Measurements from ENCODE around the gene DNAJB12. TPM values are rescaled to one million over a fixed set of nuclear protein-coding genes. Genes with fewer than 3 reads are reported as not detected.
"Not testable (repeated sequence)": the region's sequence is repeated elsewhere in the genome, so short reads cannot be mapped to it uniquely, and the experiment has no call there.

Gene DNAJB12
- total and polyA plus RNA-seq, 4 donors, result 15.9 to 22.0 (median 18.9) TPM

GRCh38 chr10:72386916-72387586 lies 32.3 kb upstream of the DNAJB12 start:
- H3K9ac ChIP-seq (ENCODE audit: low read depth in 1 of 2, low read length in 2 of 2), result no peak overlapping the region
- peaks cover 1 to 12% (median 8%) of the 10 kb centered on the region in 4 donors for H3K36me3 ChIP-seq (ENCODE audit: control insufficient read depth in 4 of 4, insufficient read depth in 3 of 4, low read depth in 1 of 4, low read length in 3 of 4)
- TF ChIP-seq HNF4A (conservative IDR thresholded peaks at IDR 0.05), result no peak
- no peak for TF ChIP-seq YY1 (IDR thresholded peaks at IDR 0.05)
- TF ChIP-seq SP1 (IDR thresholded peaks at IDR 0.05), result no peak
- no peak for TF ChIP-seq TAF1 (conservative IDR thresholded peaks at IDR 0.05)
- TF ChIP-seq JUND (IDR thresholded peaks at IDR 0.05), result no peak
- TF ChIP-seq HNF4G (IDR thresholded peaks at IDR 0.05), result no peak
- TF ChIP-seq MAX (IDR thresholded peaks at IDR 0.05), result no peak
- TF ChIP-seq RAD21 (IDR thresholded peaks at IDR 0.05), result no peak
- TF ChIP-seq FOXA1 (IDR thresholded peaks at IDR 0.05), result no peak
- TF ChIP-seq ZBTB33 (IDR thresholded peaks at IDR 0.05), result no peak
- TF ChIP-seq RXRA (IDR thresholded peaks at IDR 0.05), result no peak
- no peak for TF ChIP-seq FOXA2 (IDR thresholded peaks at IDR 0.05)
- no peak for TF ChIP-seq GABPA (IDR thresholded peaks at IDR 0.05 in 1 of 2, conservative IDR thresholded peaks at IDR 0.05 in 1 of 2)
- no peaks in the 10 kb centered on the region for H3K27me3 ChIP-seq (ENCODE audit: control insufficient read depth in 4 of 4, insufficient read depth in 4 of 4, low read length in 3 of 4)
- no peak overlapping the region for H3K4me3 ChIP-seq (ENCODE audit: low read depth in 1 of 3, low read length in 3 of 3)
- no peak for DNase-seq (ENCODE audit: low spot score)
- H3K9me3 ChIP-seq (ENCODE audit: control insufficient read depth in 4 of 4, low read length in 3 of 4), result no peaks in the 10 kb centered on the region
- H3K4me1 ChIP-seq (ENCODE audit: control insufficient read depth in 4 of 4, insufficient read depth in 4 of 4, low read length in 3 of 4), result no peaks in the 10 kb centered on the region
- H3K27ac ChIP-seq (ENCODE audit: low read depth in 1 of 2, low read length in 2 of 2), result no peak overlapping the region
- WGBS, result 83% methylated on average over 3 of the region's 3 CpGs

- H3K27ac ChIP-seq (ENCODE audit: low read depth in 1 of 2, low read length in 2 of 2), result no peak overlapping the region
- peaks cover 1 to 9% (median 8%) of the 10 kb centered on the region in 4 donors for H3K36me3 ChIP-seq (ENCODE audit: control insufficient read depth in 4 of 4, insufficient read depth in 3 of 4, low read depth in 1 of 4, low read length in 3 of 4)
- DNase-seq (ENCODE audit: low spot score), result no peak
- no peaks in the 10 kb centered on the region for H3K27me3 ChIP-seq (ENCODE audit: control insufficient read depth in 4 of 4, insufficient read depth in 4 of 4, low read length in 3 of 4)
- no peak overlapping the region for H3K4me3 ChIP-seq (ENCODE audit: low read depth in 1 of 3, low read length in 3 of 3)
- no peaks in the 10 kb centered on the region for H3K4me1 ChIP-seq (ENCODE audit: control insufficient read depth in 4 of 4, insufficient read depth in 4 of 4, low read length in 3 of 4)
- H3K9me3 ChIP-seq (ENCODE audit: control insufficient read depth in 4 of 4, low read length in 3 of 4), result no peaks in the 10 kb centered on the region
- TF ChIP-seq SP1 (IDR thresholded peaks at IDR 0.05) (no peak), FOXA2 (IDR thresholded peaks at IDR 0.05) (no peak), ZBTB33 (IDR thresholded peaks at IDR 0.05) (no peak), RAD21 (IDR thresholded peaks at IDR 0.05) (no peak), REST (IDR thresholded peaks at IDR 0.05) (no peak), MAX (IDR thresholded peaks at IDR 0.05) (no peak), RXRA (IDR thresholded peaks at IDR 0.05) (no peak), TAF1 (conservative IDR thresholded peaks at IDR 0.05) (no peak), NR2F2 (IDR thresholded peaks at IDR 0.05) (no peak), HNF4G (IDR thresholded peaks at IDR 0.05) (no peak), EGR1 (IDR thresholded peaks at IDR 0.05; ENCODE audit: low read depth in 2 of 2) (no peak), FOXA1 (IDR thresholded peaks at IDR 0.05) (no peak), YY1 (IDR thresholded peaks at IDR 0.05) (no peak), CTCF (IDR thresholded peaks at IDR 0.05; ENCODE audit: low read depth, low read length, missing input control) (no peak), ATF3 (IDR thresholded peaks at IDR 0.05) (no peak), JUND (IDR thresholded peaks at IDR 0.05) (no peak)
- no peak overlapping the region for H3K9ac ChIP-seq (ENCODE audit: low read depth in 1 of 2, low read length in 2 of 2)
- WGBS, result 95% methylated on average over 4 of the region's 4 CpGs
Observed at GRCh38 chr10:72385724-72386123, 31.0 kb upstream of the DNAJB12 start.

GRCh38 chr10:72384982-72385381 lies 30.3 kb upstream of the DNAJB12 start:
- H3K4me3 ChIP-seq (ENCODE audit: low read depth in 1 of 3, low read length in 3 of 3); H3K27ac ChIP-seq (ENCODE audit: low read depth in 1 of 2, low read length in 2 of 2); H3K4me1 ChIP-seq (ENCODE audit: control insufficient read depth in 4 of 4, insufficient read depth in 4 of 4, low read length in 3 of 4); H3K9me3 ChIP-seq (ENCODE audit: control insufficient read depth in 4 of 4, low read length in 3 of 4); H3K9ac ChIP-seq (ENCODE audit: low read depth in 1 of 2, low read length in 2 of 2); DNase-seq (ENCODE audit: low spot score); H3K27me3 ChIP-seq (ENCODE audit: control insufficient read depth in 4 of 4, insufficient read depth in 4 of 4, low read length in 3 of 4); H3K36me3 ChIP-seq (ENCODE audit: control insufficient read depth in 4 of 4, insufficient read depth in 3 of 4, low read depth in 1 of 4, low read length in 3 of 4): not testable (repeated sequence)
- WGBS, result 87% methylated on average over 7 of the region's 7 CpGs

Data from liver (tissue), 9 donors.